ES-I3 (cell line): ENCODE measurements around the gene ISCU.

Experiments
- H3K36me3 ChIP-seq: 2 replicates; pipeline ENCODE4 v1.6.1; 2013; ENCODE audit warnings: mild to moderate bottlenecking, low read length, control low read depth, moderate library complexity; ENCODE audit not compliant: insufficient read depth
- H3K4me1 ChIP-seq: 2 replicates; pipeline ENCODE4 v1.6.1; 2013; ENCODE audit warnings: mild to moderate bottlenecking, control low read depth, low read length; ENCODE audit not compliant: insufficient read depth
- H3K9ac ChIP-seq: 2 replicates; pipeline ENCODE4 v1.6.1; 2013; ENCODE audit warnings: low read depth, mild to moderate bottlenecking, low read length, moderate library complexity
- H3K9me3 ChIP-seq: 2 replicates; pipeline ENCODE4 v1.6.1; 2013; ENCODE audit warnings: mild to moderate bottlenecking, low read length, moderate library complexity; ENCODE audit not compliant: control insufficient read depth, insufficient read depth

ISCU gene

GRCh38 chr12:108562348-108563135, at the start of gene ISCU:
ISCU (plus strand) TSS chr12:108562596; CDS start chr12:108562623, 27 bp downstream.
- H3K36me3 ChIP-seq, result peaks cover 19% of the 10 kb centered on the region
- H3K4me1 ChIP-seq, result 0 out of 2 replicates have a peak, but pooled peaks cover 4% of the 10 kb centered on the region
- no peaks in the 10 kb centered on the region for H3K9me3 ChIP-seq
- H3K9ac ChIP-seq, result peak within 1 kb of the TSS; percentile 94

- H3K9me3 ChIP-seq, result no peaks in the 10 kb centered on the region
- H3K9ac ChIP-seq, result peak overlapping the region; percentile 79; the same call in 1 of the 2 replicates
- H3K36me3 ChIP-seq, result peaks cover 5% of the 10 kb centered on the region
- no peaks in the 10 kb centered on the region; the same call in 1 of the 2 replicates for H3K4me1 ChIP-seq
Measured at GRCh38 chr12:108514468-108514972, 47.9 kb upstream of the ISCU start.

GRCh38 chr12:108514973-108515814, 47.2 kb upstream of the ISCU start, which contains the start of gene FICD:
FICD (plus strand) TSS chr12:108515277; CDS start chr12:108516973, 1,696 bp downstream.
- Histone ChIP-seq H3K36me3 (peaks cover 8% of the 10 kb centered on the region), H3K4me1 (no peaks in the 10 kb centered on the region; the same call in 1 of the 2 replicates), H3K9ac (peak within 1 kb of the TSS; percentile 79), H3K9me3 (no peaks in the 10 kb centered on the region)

- peak overlapping the region; percentile 73 for H3K9ac ChIP-seq
- H3K4me1 ChIP-seq, result no peaks in the 10 kb centered on the region; the same call in 1 of the 2 replicates
- no peaks in the 10 kb centered on the region for H3K9me3 ChIP-seq
- H3K36me3 ChIP-seq, result peaks cover 15% of the 10 kb centered on the region
Measured at GRCh38 chr12:108515916-108516315, 46.5 kb upstream of the ISCU start.

GRCh38 chr12:108516511-108517275, 45.7 kb upstream of the ISCU start:
- peaks cover 20% of the 10 kb centered on the region for H3K36me3 ChIP-seq
- H3K9me3 ChIP-seq, result no peaks in the 10 kb centered on the region
- no peak overlapping the region for H3K9ac ChIP-seq
- H3K4me1 ChIP-seq, result no peaks in the 10 kb centered on the region; the same call in 1 of the 2 replicates

- Histone ChIP-seq H3K4me1 (no peaks in the 10 kb centered on the region; the same call in 1 of the 2 replicates), H3K9me3 (no peaks in the 10 kb centered on the region), H3K9ac (no peak overlapping the region), H3K36me3 (peaks cover 27% of the 10 kb centered on the region)
Measured at GRCh38 chr12:108517288-108518100, 44.9 kb upstream of the ISCU start.

GRCh38 chr12:108518101-108518715, 44.2 kb upstream of the ISCU start:
- H3K4me1 ChIP-seq, result no peaks in the 10 kb centered on the region; the same call in 1 of the 2 replicates
- peaks cover 31% of the 10 kb centered on the region for H3K36me3 ChIP-seq
- H3K9me3 ChIP-seq, result no peaks in the 10 kb centered on the region
- no peak overlapping the region for H3K9ac ChIP-seq

- no peaks in the 10 kb centered on the region; the same call in 1 of the 2 replicates for H3K4me1 ChIP-seq
- H3K36me3 ChIP-seq, result peaks cover 38% of the 10 kb centered on the region
- H3K9ac ChIP-seq, result no peak overlapping the region
- no peaks in the 10 kb centered on the region for H3K9me3 ChIP-seq
Measured at GRCh38 chr12:108518716-108519496, 43.5 kb upstream of the ISCU start.

- H3K36me3 ChIP-seq, result peaks cover 43% of the 10 kb centered on the region
- H3K9ac ChIP-seq, result no peak overlapping the region
- no peaks in the 10 kb centered on the region for H3K4me1 ChIP-seq
- no peaks in the 10 kb centered on the region for H3K9me3 ChIP-seq
Measured at GRCh38 chr12:108519558-108519957, 42.8 kb upstream of the ISCU start.

GRCh38 chr12:108523365-108523764, 39.0 kb upstream of the ISCU start:
- Histone ChIP-seq H3K4me1 (no peaks in the 10 kb centered on the region), H3K9ac (no peak overlapping the region), H3K36me3 (peaks cover 68% of the 10 kb centered on the region), H3K9me3 (no peaks in the 10 kb centered on the region)

- Histone ChIP-seq H3K36me3 (peaks cover 73% of the 10 kb centered on the region), H3K9ac (no peak overlapping the region), H3K9me3 (no peaks in the 10 kb centered on the region), H3K4me1 (no peaks in the 10 kb centered on the region)
Measured at GRCh38 chr12:108525681-108526080, 36.7 kb upstream of the ISCU start.

- Histone ChIP-seq H3K4me1 (no peaks in the 10 kb centered on the region), H3K9ac (no peak overlapping the region), H3K36me3 (peaks cover 69% of the 10 kb centered on the region), H3K9me3 (no peaks in the 10 kb centered on the region)
Measured at GRCh38 chr12:108526482-108527165, 35.8 kb upstream of the ISCU start.
